Measurements from ENCODE around the gene SLC17A9. TPM values are rescaled to one million over a fixed set of nuclear protein-coding genes. Genes with fewer than 3 reads are reported as not detected.

The SLC17A9 gene
- total and polyA plus RNA-seq, 10 of the 15 experiments (the other 5 are each of a cell fraction or from before 2014, with no cell fraction given), result 0.72 to 74.1 (median 29.4) TPM

- no peak overlapping the region for H2AFZ ChIP-seq (ENCODE audit: control insufficient read depth, low read depth, low read length)
- ChIA-PET RAD21 (ENCODE audit: unreplicated experiment) (interaction anchor here (1.6 to 2.3 kb wide), 5 partner anchors 54 to 185 kb away, joined by 4 to 21 read pairs (median 11); partner anchors contain the start of gene SLC17A9), SMC1A (ENCODE audit: uncharacterized antibody, unreplicated experiment) (interaction anchor here (1.1 to 3.4 kb wide), 6 partner anchors 37 to 185 kb away, joined by 3 to 23 read pairs (median 11); partner anchors contain the start of gene SLC17A9), CTCF (interaction anchor here (1.6 to 1.8 kb wide), 3 partner anchors 107 to 185 kb away, joined by 5 to 18 read pairs (median 14); no protein-coding TSS in a partner anchor), POLR2A (interaction anchor here (2.5 to 3.1 kb wide), 2 partner anchors 30 to 35 kb away, joined by 13 to 36 read pairs; no protein-coding TSS in a partner anchor)
- no peaks in the 10 kb centered on the region; the same call in 2 of the 3 replicates for H3K9me3 ChIP-seq (replicated peaks; ENCODE audit: control insufficient read depth, insufficient read depth, low read length)
- H3K4me3 ChIP-seq, result no peak overlapping the region
- FAIRE-seq (no peak), DNase-seq (ENCODE audit: low read depth, low spot score) (no peak), ATAC-seq (no peak)
- no peak for TF ChIP-seq NR2F1 (conservative IDR thresholded peaks at IDR 0.05)
- TF ChIP-seq ZNF274 (IDR thresholded peaks at IDR 0.05; ENCODE audit: insufficient read depth, insufficient read length), result no peak
- no peaks in the 10 kb centered on the region for H3K36me3 ChIP-seq (ENCODE audit: control insufficient read depth in 2 of 2, insufficient read depth in 2 of 2, low read length in 1 of 2)
- peaks cover 15% of the 10 kb centered on the region in 2 experiments for H3K27me3 ChIP-seq (replicated peaks in 1 of 2; ENCODE audit: control insufficient read depth in 2 of 2, insufficient read depth in 2 of 2, low read length in 1 of 2)
- H3K27ac ChIP-seq (ENCODE audit: control insufficient read depth, insufficient read depth), result no peak overlapping the region
- WGBS (ENCODE audit: insufficient coverage, insufficient replicate concordance, low lambda C conversion rate, missing lambda C conversion rate), result 65% methylated on average over 46 of the region's 46 CpGs
- H3K4me2 ChIP-seq (ENCODE audit: control insufficient read depth, insufficient read depth), result no peak overlapping the region
- peaks cover 22% of the 10 kb centered on the region for H3K79me2 ChIP-seq (ENCODE audit: control insufficient read depth, insufficient read depth, low read length)
- H3K9ac ChIP-seq (ENCODE audit: control insufficient read depth, insufficient read depth, low read length), result no peak overlapping the region
- H3K4me1 ChIP-seq (ENCODE audit: control insufficient read depth, insufficient read depth, low read length), result peaks cover 24% of the 10 kb centered on the region
- H4K20me1 ChIP-seq (ENCODE audit: control insufficient read depth, insufficient read depth), result no peaks in the 10 kb centered on the region
- in situ Hi-C loops (cut with MboI), result no loop called here
- BruUV-seq (replicated peaks), result no TSS peak
- intact Hi-C loops (cut with micrococcal nuclease; ENCODE audit: unreplicated experiment), result loop anchor here (2.0 kb wide), 1 partner anchor 107 kb away; no protein-coding TSS in a partner anchor
Observed at GRCh38 chr20:63007646-63008488, 55.4 kb downstream of the SLC17A9 start.

GRCh38 chr20:63008541-63009044 is 56.1 kb downstream of the SLC17A9 start:
- ChIA-PET SMC1A (ENCODE audit: uncharacterized antibody, unreplicated experiment) (interaction anchor here (0.9 to 3.4 kb wide), 13 partner anchors 24 to 186 kb away, joined by 3 to 23 read pairs (median 4); partner anchors contain the start of gene SLC17A9), POLR2A (interaction anchor here (0.6 to 3.1 kb wide), 6 partner anchors 30 to 214 kb away, joined by 3 to 36 read pairs (median 4); no protein-coding TSS in a partner anchor), RAD21 (ENCODE audit: unreplicated experiment) (interaction anchor here (0.8 to 2.3 kb wide), 19 partner anchors 17 to 215 kb away, joined by 3 to 21 read pairs (median 5); partner anchors contain the start of genes SLC17A9 and TCFL5), CTCF (interaction anchor here (0.7 to 1.8 kb wide), 13 partner anchors 16 to 188 kb away, joined by 3 to 23 read pairs (median 4); partner anchors contain the start of gene GID8)
- DNase-seq (ENCODE audit: low read depth, low spot score) (no peak), FAIRE-seq (no peak), ATAC-seq (peak; percentile 3; the same call in 1 of the 3 replicates)
- intact Hi-C loops (cut with micrococcal nuclease; ENCODE audit: unreplicated experiment) (loop anchor here (1.0 to 2.0 kb wide), 4 partner anchors 31 to 186 kb away; no protein-coding TSS in a partner anchor), in situ Hi-C loops (cut with MboI) (no loop called here)
- H3K9me3 ChIP-seq (replicated peaks; ENCODE audit: control insufficient read depth, insufficient read depth, low read length), result peaks cover 2% of the 10 kb centered on the region; the same call in 2 of the 3 replicates
- H4K20me1 ChIP-seq (ENCODE audit: control insufficient read depth, insufficient read depth), result no peaks in the 10 kb centered on the region
- H3K79me2 ChIP-seq (ENCODE audit: control insufficient read depth, insufficient read depth, low read length), result peaks cover 25% of the 10 kb centered on the region
- no peak overlapping the region for H3K4me3 ChIP-seq
- peaks cover 24% of the 10 kb centered on the region for H3K4me1 ChIP-seq (ENCODE audit: control insufficient read depth, insufficient read depth, low read length)
- H2AFZ ChIP-seq (ENCODE audit: control insufficient read depth, low read depth, low read length), result peak overlapping the region; percentile 74
- peak overlapping the region; percentile 92; the same call in 1 of the 2 replicates for H3K4me2 ChIP-seq (ENCODE audit: control insufficient read depth, insufficient read depth)
- H3K27me3 ChIP-seq (replicated peaks in 1 of 2; ENCODE audit: control insufficient read depth in 2 of 2, insufficient read depth in 2 of 2, low read length in 1 of 2), result peaks cover 14 to 15% of the 10 kb centered on the region in 2 experiments
- no peak overlapping the region for H3K27ac ChIP-seq (ENCODE audit: control insufficient read depth, insufficient read depth)
- 34% methylated on average over 20 of the region's 21 CpGs for WGBS (ENCODE audit: insufficient coverage, insufficient replicate concordance, low lambda C conversion rate, missing lambda C conversion rate)
- BruUV-seq (replicated peaks), result no TSS peak
- H3K36me3 ChIP-seq (ENCODE audit: control insufficient read depth in 2 of 2, insufficient read depth in 2 of 2, low read length in 1 of 2), result no peaks in the 10 kb centered on the region
- peak overlapping the region; percentile 96; the same call in 1 of the 2 replicates for H3K9ac ChIP-seq (ENCODE audit: control insufficient read depth, insufficient read depth, low read length)
- TF ChIP-seq ZNF274 (IDR thresholded peaks at IDR 0.05; ENCODE audit: insufficient read depth, insufficient read length) (no peak), EED (IDR thresholded peaks at IDR 0.05; ENCODE audit: low read depth) (no peak), ZNF622 (IDR thresholded peaks at IDR 0.05) (no peak), CEBPZ (IDR thresholded peaks at IDR 0.05; ENCODE audit: low read depth, low read length) (no peak), RAD21 (IDR thresholded peaks at IDR 0.05; ENCODE audit: insufficient read depth, low read depth, low read length) (no peak), POLR2AphosphoS5 (IDR thresholded peaks at IDR 0.05; ENCODE audit: low read length) (no peak), MTA3 (IDR thresholded peaks at IDR 0.05; ENCODE audit: borderline replicate concordance, low read length) (no peak), MYB (IDR thresholded peaks at IDR 0.05; ENCODE audit: borderline replicate concordance, low read depth, low read length) (no peak), MYC (IDR thresholded peaks at IDR 0.05; ENCODE audit: insufficient read depth, insufficient read length, insufficient replicate concordance, low read length, severe bottlenecking) (no peak), SMC3 (IDR thresholded peaks at IDR 0.05; ENCODE audit: borderline replicate concordance, low read length) (no peak)
